Upper lobe of left lung (tissue), 4 donors: Measurements from ENCODE around the gene SERPINA6.

Experiments used
- EP300 ChIP-seq, 4 donors: sonication (generic); formaldehyde crosslinking; IDR thresholded peaks; one replicate each; pipeline ENCODE4 v1.5.1; 2017; ENCODE audit warnings: antibody characterized with exemption in 4 of 4, control low read depth in 2 of 4
- TF ChIP-seq, protein P1 (sequence below), 6 experiments: fragments of 450-650 bp in 4 of 6; fragments of 200-600 bp in 2 of 6; sonication (generic) in 2 of 6; IDR thresholded peaks; one replicate each; pipeline ENCODE4 v1.5.1; 2016 to 2019; ENCODE audit warnings: antibody characterized with exemption in 6 of 6

DNA sequence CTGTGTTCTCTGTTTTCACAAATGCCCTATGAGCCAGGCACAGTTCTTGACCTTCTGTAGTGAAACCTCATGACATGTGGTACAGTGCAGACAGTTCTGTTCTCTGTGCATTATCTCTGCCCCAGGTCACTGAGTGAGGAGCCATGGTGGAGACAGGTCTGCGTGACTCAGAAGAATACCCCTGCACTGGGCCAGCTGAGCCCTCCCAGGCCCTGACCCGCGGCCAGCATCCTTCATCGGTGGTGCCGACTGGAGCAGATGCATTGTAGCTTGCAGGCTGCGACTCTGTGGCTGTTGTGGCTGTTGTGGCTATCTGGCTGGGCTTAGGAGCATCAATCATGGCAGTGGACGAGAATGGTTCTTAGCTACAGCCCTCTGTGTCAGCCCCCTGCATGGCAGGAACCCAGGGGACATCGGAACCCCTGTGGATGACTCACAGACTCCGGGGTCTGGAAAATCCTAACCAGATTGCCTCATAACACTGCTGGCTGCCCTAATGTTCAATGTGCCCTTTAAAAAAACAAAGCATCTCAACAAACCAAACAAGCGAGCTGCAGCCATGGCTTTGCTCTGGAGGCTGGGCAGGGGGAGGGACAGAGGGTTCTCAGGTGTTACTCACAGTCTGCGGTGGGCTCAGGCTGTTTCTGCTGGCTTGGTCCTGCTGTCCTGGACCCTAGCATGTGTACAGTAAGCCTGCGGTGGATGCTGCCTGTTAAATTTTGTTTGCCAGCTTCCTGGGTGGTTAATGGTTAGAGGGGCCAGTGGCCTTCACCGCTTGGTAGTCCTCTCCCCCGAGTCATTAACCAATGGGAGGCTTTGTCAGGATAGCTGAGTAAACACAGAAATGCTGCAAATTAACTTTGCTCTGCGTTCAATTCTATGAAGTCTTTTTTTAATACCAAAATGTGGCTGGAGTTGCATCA is at the start of gene SERPINA6:
- TF ChIP-seq, protein P1, sequence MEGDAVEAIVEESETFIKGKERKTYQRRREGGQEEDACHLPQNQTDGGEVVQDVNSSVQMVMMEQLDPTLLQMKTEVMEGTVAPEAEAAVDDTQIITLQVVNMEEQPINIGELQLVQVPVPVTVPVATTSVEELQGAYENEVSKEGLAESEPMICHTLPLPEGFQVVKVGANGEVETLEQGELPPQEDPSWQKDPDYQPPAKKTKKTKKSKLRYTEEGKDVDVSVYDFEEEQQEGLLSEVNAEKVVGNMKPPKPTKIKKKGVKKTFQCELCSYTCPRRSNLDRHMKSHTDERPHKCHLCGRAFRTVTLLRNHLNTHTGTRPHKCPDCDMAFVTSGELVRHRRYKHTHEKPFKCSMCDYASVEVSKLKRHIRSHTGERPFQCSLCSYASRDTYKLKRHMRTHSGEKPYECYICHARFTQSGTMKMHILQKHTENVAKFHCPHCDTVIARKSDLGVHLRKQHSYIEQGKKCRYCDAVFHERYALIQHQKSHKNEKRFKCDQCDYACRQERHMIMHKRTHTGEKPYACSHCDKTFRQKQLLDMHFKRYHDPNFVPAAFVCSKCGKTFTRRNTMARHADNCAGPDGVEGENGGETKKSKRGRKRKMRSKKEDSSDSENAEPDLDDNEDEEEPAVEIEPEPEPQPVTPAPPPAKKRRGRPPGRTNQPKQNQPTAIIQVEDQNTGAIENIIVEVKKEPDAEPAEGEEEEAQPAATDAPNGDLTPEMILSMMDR (IDR thresholded peaks at IDR 0.05), result no peak
- no peak for TF ChIP-seq EP300 (IDR thresholded peaks at IDR 0.05)
